Esophagus muscularis mucosa (tissue), 4 donors: ENCODE measurements around the gene ZNF3. TPM values are rescaled to one million over a fixed set of nuclear protein-coding genes. Genes with fewer than 3 reads are reported as not detected.

Source experiments
- DNase-seq: peaks from one replicate; pipeline ENCODE4 v3.0.0-alpha.2; 2017; ENCODE audit errors: extremely low spot score
- H3K27ac ChIP-seq, 4 donors: fragments of 200-600 bp; sonication (generic); replicated peaks in 1 of 4; 1 replicate in 3 of 4; 2 replicates in 1 of 4; pipeline ENCODE4 v1.5.1; 2016 to 2019; ENCODE audit warnings: mild to moderate bottlenecking in 1 of 4
- H3K27me3 ChIP-seq, 4 donors: fragments of 200-600 bp; sonication (generic); one replicate each; pipeline versions ENCODE4 v1.5.1 to v1.6.0; 2016 to 2019
- H3K36me3 ChIP-seq, 4 donors: fragments of 200-600 bp; sonication (generic); one replicate each; pipeline ENCODE4 v1.5.1; 2016 to 2019
- H3K4me1 ChIP-seq, 4 donors: fragments of 200-600 bp; sonication (generic); one replicate each; pipeline ENCODE4 v1.5.1; 2016 to 2019
- H3K4me3 ChIP-seq, 4 donors: fragments of 200-600 bp; sonication (generic); 1 replicate in 2 of 4; 2 replicates in 2 of 4; pipeline ENCODE4 v1.5.1; 2016 to 2019; ENCODE audit warnings: mild to moderate bottlenecking in 4 of 4, moderate library complexity in 1 of 4
- H3K9me3 ChIP-seq, 4 donors: fragments of 200-600 bp; sonication (generic); 1 replicate in 3 of 4; 2 replicates in 1 of 4; pipeline ENCODE4 v1.5.1; 2016 to 2019
- EP300 ChIP-seq: sonication (generic); formaldehyde crosslinking; IDR thresholded peaks from one replicate; pipeline ENCODE4 v1.6.1; 2017; ENCODE audit warnings: antibody characterized with exemption
- POLR2A ChIP-seq: fragments of 450-650 bp; IDR thresholded peaks from one replicate; pipeline ENCODE4 v1.6.1; 2017; ENCODE audit warnings: antibody characterized with exemption, moderate library complexity, mild to moderate bottlenecking, low read depth
- POLR2AphosphoS5 ChIP-seq, 2 donors: sonication (generic); formaldehyde crosslinking; IDR thresholded peaks; one replicate each; pipeline ENCODE4 v1.6.1; 2017; ENCODE audit warnings: antibody characterized with exemption in 2 of 2
- WGBS: methylation state at CpG from one replicate; pipeline ENCODE4 v1.1.5; 2018; 5-methylcytosine and 5-hydroxymethylcytosine counted together
- intact Hi-C: fragments of 100-400 bp; cut with DNase I; formaldehyde crosslinking; loops from one replicate; pipeline ENCODE4 v1.15.1; 2023
- total RNA-seq, 4 donors: library from RNA; depleted of rRNA; stranded (reverse); fragments of >200 nt; gene quantifications; one replicate each; pipeline versions ENCODE4 v1.1.0 to v1.2.1, GENCODE V29; 2016
- TF ChIP-seq, protein P1 (sequence below), 3 experiments: fragments of 200-600 bp in 2 of 3; fragments of 450-650 bp in 1 of 3; sonication (generic) in 2 of 3; IDR thresholded peaks; one replicate each; pipeline ENCODE4 v1.5.1; 2017 to 2019; ENCODE audit warnings: antibody characterized with exemption in 3 of 3, mild to moderate bottlenecking in 2 of 3, moderate library complexity in 1 of 3

Gene ZNF3
- total RNA-seq, 4 donors from 2014 or later = 15.6 to 25.3 (median 20.7) TPM

DNA sequence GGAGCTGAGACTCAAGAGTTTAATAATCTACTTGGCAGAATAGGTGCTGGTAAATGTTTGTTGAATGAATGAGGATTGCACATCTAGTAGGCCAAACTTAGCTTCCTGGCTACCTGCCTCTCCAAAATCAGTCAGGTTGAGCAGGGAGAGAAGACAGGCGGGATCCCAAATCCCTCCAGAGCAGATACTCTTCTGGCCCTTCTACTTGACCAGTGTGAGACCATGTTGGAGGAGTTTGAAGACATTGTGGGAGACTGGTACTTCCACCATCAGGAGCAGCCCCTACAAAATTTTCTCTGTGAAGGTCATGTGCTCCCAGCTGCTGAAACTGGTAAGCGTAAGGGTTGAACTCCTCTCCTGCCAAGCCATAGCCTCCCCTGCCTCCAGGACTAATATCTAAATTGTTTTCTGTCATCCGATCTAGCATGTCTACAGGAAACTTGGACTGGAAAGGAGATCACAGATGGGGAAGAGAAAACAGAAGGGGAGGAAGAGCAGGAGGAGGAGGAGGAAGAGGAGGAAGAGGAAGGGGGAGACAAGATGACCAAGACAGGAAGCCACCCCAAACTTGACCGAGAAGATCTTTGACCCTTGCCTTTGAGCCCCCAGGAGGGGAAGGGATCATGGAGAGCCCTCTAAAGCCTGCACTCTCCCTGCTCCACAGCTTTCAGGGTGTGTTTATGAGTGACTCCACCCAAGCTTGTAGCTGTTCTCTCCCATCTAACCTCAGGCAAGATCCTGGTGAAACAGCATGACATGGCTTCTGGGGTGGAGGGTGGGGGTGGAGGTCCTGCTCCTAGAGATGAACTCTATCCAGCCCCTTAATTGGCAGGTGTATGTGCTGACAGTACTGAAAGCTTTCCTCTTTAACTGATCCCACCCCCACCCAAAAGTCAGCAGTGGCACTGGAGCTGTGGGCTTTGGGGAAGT, 43.0 kb upstream of the ZNF3 start:
- 74% methylated on average over 4 of the region's 4 CpGs for WGBS
- no peaks in the 10 kb centered on the region for H3K9me3 ChIP-seq
- intact Hi-C loops = loop anchor here (5.0 kb wide), 2 partner anchors 42 to 132 kb away; partner anchors contain the start of gene ZNF3
- no peak for DNase-seq
- no peak overlapping the region for H3K27ac ChIP-seq
- H3K36me3 ChIP-seq = peaks cover 0 to 31% (median 12%) of the 10 kb centered on the region in 4 donors
- no peak overlapping the region for H3K4me3 ChIP-seq
- H3K4me1 ChIP-seq = peaks cover 25 to 47% (median 40%) of the 10 kb centered on the region in 4 donors
- no peaks in the 10 kb centered on the region for H3K27me3 ChIP-seq
- TF ChIP-seq POLR2A (no peak), EP300 (no peak), POLR2AphosphoS5 (IDR thresholded peaks at IDR 0.05) (no peak)
- TF ChIP-seq, protein P1, sequence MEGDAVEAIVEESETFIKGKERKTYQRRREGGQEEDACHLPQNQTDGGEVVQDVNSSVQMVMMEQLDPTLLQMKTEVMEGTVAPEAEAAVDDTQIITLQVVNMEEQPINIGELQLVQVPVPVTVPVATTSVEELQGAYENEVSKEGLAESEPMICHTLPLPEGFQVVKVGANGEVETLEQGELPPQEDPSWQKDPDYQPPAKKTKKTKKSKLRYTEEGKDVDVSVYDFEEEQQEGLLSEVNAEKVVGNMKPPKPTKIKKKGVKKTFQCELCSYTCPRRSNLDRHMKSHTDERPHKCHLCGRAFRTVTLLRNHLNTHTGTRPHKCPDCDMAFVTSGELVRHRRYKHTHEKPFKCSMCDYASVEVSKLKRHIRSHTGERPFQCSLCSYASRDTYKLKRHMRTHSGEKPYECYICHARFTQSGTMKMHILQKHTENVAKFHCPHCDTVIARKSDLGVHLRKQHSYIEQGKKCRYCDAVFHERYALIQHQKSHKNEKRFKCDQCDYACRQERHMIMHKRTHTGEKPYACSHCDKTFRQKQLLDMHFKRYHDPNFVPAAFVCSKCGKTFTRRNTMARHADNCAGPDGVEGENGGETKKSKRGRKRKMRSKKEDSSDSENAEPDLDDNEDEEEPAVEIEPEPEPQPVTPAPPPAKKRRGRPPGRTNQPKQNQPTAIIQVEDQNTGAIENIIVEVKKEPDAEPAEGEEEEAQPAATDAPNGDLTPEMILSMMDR (IDR thresholded peaks at IDR 0.05) = no peak

DNA sequence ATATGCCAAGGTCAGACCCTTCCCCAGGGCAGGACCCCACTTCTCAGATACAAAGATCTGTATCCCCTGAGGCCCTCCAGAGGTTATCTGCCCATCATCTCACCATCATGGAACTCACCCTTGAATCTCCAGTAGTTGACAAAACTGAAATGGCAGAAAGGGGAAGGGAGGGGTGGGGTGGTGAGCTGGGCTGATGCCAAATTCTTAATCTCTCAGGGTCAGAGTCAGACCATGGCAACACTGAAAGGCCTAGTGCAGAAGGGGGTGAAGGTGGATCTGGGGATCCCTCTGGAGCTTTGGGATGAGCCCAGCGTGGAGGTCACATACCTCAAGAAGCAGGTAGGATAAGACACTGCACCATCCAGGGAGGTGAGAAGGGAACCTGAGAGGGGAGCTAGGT, 41.0 kb upstream of the ZNF3 start:
- no peak for DNase-seq
- TF ChIP-seq POLR2AphosphoS5 (IDR thresholded peaks at IDR 0.05) = no peak
- TF ChIP-seq EP300 = no peak
- no peak for TF ChIP-seq POLR2A
- TF ChIP-seq, protein P1 (IDR thresholded peaks at IDR 0.05) = no peak

DNA sequence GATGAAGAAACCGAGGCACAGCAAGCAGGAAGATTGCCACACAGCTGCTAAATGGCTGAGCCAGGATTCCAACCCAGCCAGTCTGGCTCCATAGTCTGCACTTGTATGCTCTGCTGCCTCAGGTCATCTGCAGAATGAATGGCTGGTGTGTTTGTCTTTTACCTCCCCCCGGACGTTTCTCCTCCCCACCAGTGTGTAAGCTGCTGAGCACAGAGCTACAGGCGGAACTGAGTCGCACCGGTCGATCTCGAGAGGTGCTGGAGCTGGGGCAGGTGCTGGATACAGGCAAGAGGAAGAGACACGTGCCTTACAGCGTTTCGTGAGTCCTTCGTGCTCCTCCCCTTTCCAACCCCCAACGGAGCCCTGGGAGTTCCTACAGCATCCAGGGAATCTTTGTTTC, 40.5 kb upstream of the ZNF3 start:
- WGBS = 79% methylated on average over 13 of the region's 13 CpGs
- no peak for DNase-seq
- H3K4me3 ChIP-seq = no peak overlapping the region
- no peaks in the 10 kb centered on the region for H3K27me3 ChIP-seq
- intact Hi-C loops = no loop called here
- H3K27ac ChIP-seq = no peak overlapping the region
- H3K9me3 ChIP-seq = no peaks in the 10 kb centered on the region
- TF ChIP-seq POLR2A = no peak
- no peak for TF ChIP-seq POLR2AphosphoS5 (IDR thresholded peaks at IDR 0.05)
- no peak for TF ChIP-seq EP300
- TF ChIP-seq, protein P1 (IDR thresholded peaks at IDR 0.05) = no peak
- peaks cover 0 to 31% (median 12%) of the 10 kb centered on the region in 4 donors for H3K36me3 ChIP-seq
- peaks cover 28 to 48% (median 39%) of the 10 kb centered on the region in 4 donors for H3K4me1 ChIP-seq

More for the DNA sequence above, 41.0 kb upstream of the ZNF3 start:
- no peaks in the 10 kb centered on the region for H3K9me3 ChIP-seq
- no peak overlapping the region for H3K27ac ChIP-seq
- H3K4me1 ChIP-seq = peaks cover 28 to 49% (median 41%) of the 10 kb centered on the region in 4 donors
- intact Hi-C loops = no loop called here
- no peaks in the 10 kb centered on the region for H3K27me3 ChIP-seq
- no peak overlapping the region for H3K4me3 ChIP-seq
- H3K36me3 ChIP-seq = peaks cover 0 to 31% (median 12%) of the 10 kb centered on the region in 4 donors
- WGBS = 92% methylated on average over 1 of the region's 1 CpG

DNA sequence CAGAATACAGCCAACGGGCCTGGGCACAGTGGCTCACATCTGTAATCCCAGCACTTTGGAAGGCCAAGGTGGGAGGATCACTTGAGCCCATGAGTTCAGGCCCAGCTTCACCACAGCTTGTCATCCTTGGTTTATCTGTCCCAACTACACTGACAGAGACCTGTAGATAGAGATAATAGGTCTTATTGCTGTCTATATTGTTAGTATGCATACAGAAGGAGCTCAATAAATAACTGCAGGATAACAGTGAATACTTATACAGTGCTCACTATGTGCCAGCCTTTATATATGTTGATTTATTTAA, 39.2 kb upstream of the ZNF3 start:
- TF ChIP-seq EP300 (no peak), POLR2A (no peak), POLR2AphosphoS5 (IDR thresholded peaks at IDR 0.05) (no peak)
- TF ChIP-seq, protein P1 (IDR thresholded peaks at IDR 0.05) = no peak
- Histone ChIP-seq H3K4me3 (peak overlapping the region; percentile 68 to 87 (median 76)), H3K27me3 (no peaks in the 10 kb centered on the region), H3K9me3 (no peaks in the 10 kb centered on the region), H3K36me3 (peaks cover 0 to 31% (median 12%) of the 10 kb centered on the region in 4 donors), H3K4me1 (peaks cover 20 to 39% (median 31%) of the 10 kb centered on the region in 4 donors), H3K27ac (peak overlapping the region; percentile 76 to 87 (median 85))
- WGBS = 38% methylated on average over 1 of the region's 1 CpG
- intact Hi-C loops = no loop called here
- DNase-seq = no peak
